Transverse colon (tissue), 3 donors: ENCODE measurements around the gene GABRB2.

Experiments
- CTCF ChIP-seq, 5 experiments: fragments of 200-600 bp in 3 of 5; fragments of 450-650 bp in 2 of 5; sonication (generic) in 3 of 5; IDR thresholded peaks; 1 replicate in 2 of 5; 2 replicates in 3 of 5; pipeline ENCODE4 v1.5.1; 2016 to 2017; ENCODE audit warnings: antibody characterized with exemption in 5 of 5, inconsistent platforms in 3 of 5, mild to moderate bottlenecking in 2 of 5, moderate library complexity in 1 of 5
- EP300 ChIP-seq: sonication (generic); formaldehyde crosslinking; IDR thresholded peaks from one replicate; pipeline ENCODE4 v1.6.1; 2017; ENCODE audit warnings: antibody characterized with exemption, low read depth
- POLR2A ChIP-seq: fragments of 450-650 bp; IDR thresholded peaks from one replicate; pipeline ENCODE4 v1.6.1; 2016; ENCODE audit warnings: antibody characterized with exemption, mild to moderate bottlenecking, moderate library complexity

- no peak for TF ChIP-seq POLR2A
- no peak for TF ChIP-seq CTCF (IDR thresholded peaks at IDR 0.05)
- TF ChIP-seq EP300 = no peak
Observed at GRCh38 chr5:161305601-161306000, 240.9 kb downstream of the GABRB2 start.
